Measurements from ENCODE around the gene MED27. TPM values are rescaled to one million over a fixed set of nuclear protein-coding genes. Genes with fewer than 3 reads are reported as not detected.

Gene MED27
- total RNA-seq, 1 donor from 2014 or later: 24.1 TPM

GRCh38 chr9:131836607-131837315, 242.9 kb downstream of the MED27 start:
- no peak overlapping the region for H3K4me3 Mint-ChIP-seq (ENCODE audit: unreplicated experiment)
- no peak for DNase-seq (ENCODE audit: extremely low spot score, unreplicated experiment)

GRCh38 chr9:131836021-131836420, 243.6 kb downstream of the MED27 start:
- no peak overlapping the region for H3K4me3 Mint-ChIP-seq (ENCODE audit: unreplicated experiment)
- H3K9me3 Mint-ChIP-seq (ENCODE audit: unreplicated experiment): peaks cover 5% of the 10 kb centered on the region
- no peak for TF ChIP-seq CTCF (IDR thresholded peaks at IDR 0.05)
- no peak overlapping the region for H3K27ac Mint-ChIP-seq (ENCODE audit: unreplicated experiment)
- H3K4me1 Mint-ChIP-seq (ENCODE audit: unreplicated experiment): peaks cover 9% of the 10 kb centered on the region
- peaks cover 19% of the 10 kb centered on the region for H3K27me3 Mint-ChIP-seq (ENCODE audit: unreplicated experiment)
- DNase-seq (ENCODE audit: extremely low spot score, unreplicated experiment): no peak
- H3K36me3 Mint-ChIP-seq (ENCODE audit: unreplicated experiment): peaks cover 3% of the 10 kb centered on the region

More at GRCh38 chr9:131836607-131837315, 242.9 kb downstream of the MED27 start:
- Mint-ChIP-seq H3K4me1 (ENCODE audit: unreplicated experiment) (peaks cover 9% of the 10 kb centered on the region), H3K27ac (ENCODE audit: unreplicated experiment) (no peak overlapping the region), H3K36me3 (ENCODE audit: unreplicated experiment) (peaks cover 3% of the 10 kb centered on the region), H3K27me3 (ENCODE audit: unreplicated experiment) (peaks cover 19% of the 10 kb centered on the region), H3K9me3 (ENCODE audit: unreplicated experiment) (peaks cover 5% of the 10 kb centered on the region)
- no peak for TF ChIP-seq CTCF (IDR thresholded peaks at IDR 0.05)

- peaks cover 19% of the 10 kb centered on the region for H3K27me3 Mint-ChIP-seq (ENCODE audit: unreplicated experiment)
- peaks cover 3% of the 10 kb centered on the region for H3K36me3 Mint-ChIP-seq (ENCODE audit: unreplicated experiment)
- no peak for DNase-seq (ENCODE audit: extremely low spot score, unreplicated experiment)
- no peak overlapping the region for H3K4me3 Mint-ChIP-seq (ENCODE audit: unreplicated experiment)
- H3K9me3 Mint-ChIP-seq (ENCODE audit: unreplicated experiment): peaks cover 5% of the 10 kb centered on the region
- H3K4me1 Mint-ChIP-seq (ENCODE audit: unreplicated experiment): peaks cover 9% of the 10 kb centered on the region
- TF ChIP-seq CTCF (IDR thresholded peaks at IDR 0.05): no peak
- no peak overlapping the region for H3K27ac Mint-ChIP-seq (ENCODE audit: unreplicated experiment)
Measured at GRCh38 chr9:131835151-131835910, 244.3 kb downstream of the MED27 start.

DNA sequence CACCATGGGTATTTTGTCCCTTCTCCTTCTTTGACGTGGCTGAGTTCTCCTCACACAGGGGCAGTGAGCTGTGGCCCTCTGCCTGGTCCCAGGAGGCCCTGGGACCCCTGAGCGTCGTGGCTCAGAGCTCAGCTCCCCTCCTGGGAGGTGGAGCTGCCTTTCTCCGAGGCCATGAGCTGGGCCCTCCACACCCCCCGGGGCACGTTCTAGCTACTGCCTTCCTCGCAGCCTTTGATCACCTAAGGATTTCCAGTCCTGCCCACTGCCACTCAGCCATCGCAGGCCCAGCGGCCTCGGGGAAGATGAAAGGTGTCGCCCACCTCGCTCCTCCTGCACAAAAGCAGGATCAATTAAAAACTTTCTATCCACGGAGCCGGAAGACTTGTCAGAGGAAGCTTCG, 244.9 kb downstream of the MED27 start:
- Mint-ChIP-seq H3K27ac (ENCODE audit: unreplicated experiment) (no peak overlapping the region), H3K4me1 (ENCODE audit: unreplicated experiment) (peaks cover 5% of the 10 kb centered on the region), H3K27me3 (ENCODE audit: unreplicated experiment) (peaks cover 19% of the 10 kb centered on the region), H3K9me3 (ENCODE audit: unreplicated experiment) (peaks cover 5% of the 10 kb centered on the region), H3K4me3 (ENCODE audit: unreplicated experiment) (no peak overlapping the region), H3K36me3 (ENCODE audit: unreplicated experiment) (peaks cover 3% of the 10 kb centered on the region)
- DNase-seq (ENCODE audit: extremely low spot score, unreplicated experiment): no peak
- TF ChIP-seq CTCF (IDR thresholded peaks at IDR 0.05): no peak

- DNase-seq (ENCODE audit: extremely low spot score, unreplicated experiment): no peak
- no peak overlapping the region for H3K27ac Mint-ChIP-seq (ENCODE audit: unreplicated experiment)
- peaks cover 5% of the 10 kb centered on the region for H3K9me3 Mint-ChIP-seq (ENCODE audit: unreplicated experiment)
Measured at GRCh38 chr9:131833906-131834305, 245.8 kb downstream of the MED27 start.

More at GRCh38 chr9:131833906-131834305, 245.8 kb downstream of the MED27 start:
- Mint-ChIP-seq H3K4me1 (ENCODE audit: unreplicated experiment) (no peaks in the 10 kb centered on the region), H3K27me3 (ENCODE audit: unreplicated experiment) (peaks cover 19% of the 10 kb centered on the region), H3K4me3 (ENCODE audit: unreplicated experiment) (no peak overlapping the region), H3K36me3 (ENCODE audit: unreplicated experiment) (peaks cover 3% of the 10 kb centered on the region)
- TF ChIP-seq CTCF (IDR thresholded peaks at IDR 0.05): no peak

All from osteocyte (in vitro differentiated cells).